Uterus (tissue), 4 donors: ENCODE measurements around the gene TCF4. TPM values are rescaled to one million over a fixed set of nuclear protein-coding genes. Genes with fewer than 3 reads are reported as not detected.

Experiments
- DNase-seq, 2 donors: peaks; one replicate each; pipeline ENCODE4 v3.0.0-alpha.2; 2019 to 2020
- H3K27ac ChIP-seq, 2 donors: fragments of 200-600 bp; sonication (generic); 1 replicate in 1 of 2; 2 replicates in 1 of 2; pipeline ENCODE4 v1.5.1; 2016 to 2018
- H3K27me3 ChIP-seq, 2 donors: fragments of 200-600 bp; sonication (generic); one replicate each; pipeline ENCODE4 v1.5.1; 2018 to 2019; ENCODE audit warnings: control low read depth in 1 of 2
- H3K36me3 ChIP-seq, 2 donors: fragments of 200-600 bp; sonication (generic); one replicate each; pipeline ENCODE4 v1.5.1; 2019; ENCODE audit warnings: control low read depth in 1 of 2
- H3K4me1 ChIP-seq, 2 donors: fragments of 200-600 bp; sonication (generic); one replicate each; pipeline ENCODE4 v1.5.1; 2018 to 2019; ENCODE audit warnings: control low read depth in 1 of 2
- H3K4me3 ChIP-seq, 2 donors: fragments of 200-600 bp; sonication (generic); 1 replicate in 1 of 2; 2 replicates in 1 of 2; pipeline ENCODE4 v1.5.1; 2018 to 2019; ENCODE audit warnings: mild to moderate bottlenecking in 1 of 2
- H3K9me3 ChIP-seq, 2 donors: fragments of 200-600 bp; sonication (generic); one replicate each; pipeline ENCODE4 v1.5.1; 2019; ENCODE audit warnings: control low read depth in 1 of 2
- POLR2A ChIP-seq, 2 donors: fragments of 450-650 bp; IDR thresholded peaks; one replicate each; pipeline ENCODE4 v1.6.1; 2016; ENCODE audit warnings: antibody characterized with exemption in 2 of 2, mild to moderate bottlenecking in 1 of 2, moderate library complexity in 1 of 2
- intact Hi-C: fragments of 100-400 bp; cut with DNase I; formaldehyde crosslinking; loops from one replicate; pipeline ENCODE4 v1.15.1; 2023; ENCODE audit warnings: low total_unique reads
- total RNA-seq, 4 donors: library from RNA; depleted of rRNA in 3 of 4; stranded (reverse); fragments of >200 nt in 3 of 4; gene quantifications; one replicate each; pipeline versions ENCODE4 v1.1.0 to v1.2.4, GENCODE V29; 2014 to 2023
- TF ChIP-seq, protein P1 (sequence below), 4 experiments: fragments of 200-600 bp in 2 of 4; fragments of 450-650 bp in 2 of 4; sonication (generic) in 2 of 4; IDR thresholded peaks; one replicate each; pipeline ENCODE4 v1.5.1; 2016 to 2019; ENCODE audit warnings: antibody characterized with exemption in 4 of 4, mild to moderate bottlenecking in 2 of 4, moderate library complexity in 1 of 4
- donor health status: DM: yes; HTN: yes; CAD: no.

TCF4 gene
- total RNA-seq, 4 donors from 2014 or later, result 123 to 514 (median 163) TPM

DNA sequence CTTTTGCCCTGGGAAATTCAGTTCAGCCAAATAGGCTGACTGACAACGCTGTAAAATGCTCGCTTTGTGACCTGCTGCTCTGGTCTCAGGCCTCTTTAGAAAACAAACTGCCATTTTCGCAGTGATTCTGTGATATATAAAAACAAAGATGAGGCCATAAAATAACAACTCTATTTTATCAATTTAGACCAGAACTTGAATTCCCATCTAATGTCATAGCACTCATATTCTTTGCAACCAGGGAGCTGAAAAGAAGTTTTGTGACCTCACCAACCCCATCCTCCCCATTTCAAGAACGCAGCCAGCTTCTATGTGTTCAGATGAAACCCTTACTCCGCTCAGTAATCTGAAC lies 40.3 kb downstream of the TCF4 start:
- no peak overlapping the region for H3K4me3 ChIP-seq
- intact Hi-C loops, result no loop called here
- no peaks in the 10 kb centered on the region for H3K4me1 ChIP-seq
- no peak for TF ChIP-seq POLR2A (IDR thresholded peaks at IDR 0.05)
- TF ChIP-seq, protein P1, sequence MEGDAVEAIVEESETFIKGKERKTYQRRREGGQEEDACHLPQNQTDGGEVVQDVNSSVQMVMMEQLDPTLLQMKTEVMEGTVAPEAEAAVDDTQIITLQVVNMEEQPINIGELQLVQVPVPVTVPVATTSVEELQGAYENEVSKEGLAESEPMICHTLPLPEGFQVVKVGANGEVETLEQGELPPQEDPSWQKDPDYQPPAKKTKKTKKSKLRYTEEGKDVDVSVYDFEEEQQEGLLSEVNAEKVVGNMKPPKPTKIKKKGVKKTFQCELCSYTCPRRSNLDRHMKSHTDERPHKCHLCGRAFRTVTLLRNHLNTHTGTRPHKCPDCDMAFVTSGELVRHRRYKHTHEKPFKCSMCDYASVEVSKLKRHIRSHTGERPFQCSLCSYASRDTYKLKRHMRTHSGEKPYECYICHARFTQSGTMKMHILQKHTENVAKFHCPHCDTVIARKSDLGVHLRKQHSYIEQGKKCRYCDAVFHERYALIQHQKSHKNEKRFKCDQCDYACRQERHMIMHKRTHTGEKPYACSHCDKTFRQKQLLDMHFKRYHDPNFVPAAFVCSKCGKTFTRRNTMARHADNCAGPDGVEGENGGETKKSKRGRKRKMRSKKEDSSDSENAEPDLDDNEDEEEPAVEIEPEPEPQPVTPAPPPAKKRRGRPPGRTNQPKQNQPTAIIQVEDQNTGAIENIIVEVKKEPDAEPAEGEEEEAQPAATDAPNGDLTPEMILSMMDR (IDR thresholded peaks at IDR 0.05), result no peak
- DNase-seq, result no peak
- peak overlapping the region; percentile 55 to 60 for H3K27ac ChIP-seq
- H3K9me3 ChIP-seq, result no peaks in the 10 kb centered on the region
- H3K36me3 ChIP-seq, result no peaks in the 10 kb centered on the region
- no peaks in the 10 kb centered on the region for H3K27me3 ChIP-seq

DNA sequence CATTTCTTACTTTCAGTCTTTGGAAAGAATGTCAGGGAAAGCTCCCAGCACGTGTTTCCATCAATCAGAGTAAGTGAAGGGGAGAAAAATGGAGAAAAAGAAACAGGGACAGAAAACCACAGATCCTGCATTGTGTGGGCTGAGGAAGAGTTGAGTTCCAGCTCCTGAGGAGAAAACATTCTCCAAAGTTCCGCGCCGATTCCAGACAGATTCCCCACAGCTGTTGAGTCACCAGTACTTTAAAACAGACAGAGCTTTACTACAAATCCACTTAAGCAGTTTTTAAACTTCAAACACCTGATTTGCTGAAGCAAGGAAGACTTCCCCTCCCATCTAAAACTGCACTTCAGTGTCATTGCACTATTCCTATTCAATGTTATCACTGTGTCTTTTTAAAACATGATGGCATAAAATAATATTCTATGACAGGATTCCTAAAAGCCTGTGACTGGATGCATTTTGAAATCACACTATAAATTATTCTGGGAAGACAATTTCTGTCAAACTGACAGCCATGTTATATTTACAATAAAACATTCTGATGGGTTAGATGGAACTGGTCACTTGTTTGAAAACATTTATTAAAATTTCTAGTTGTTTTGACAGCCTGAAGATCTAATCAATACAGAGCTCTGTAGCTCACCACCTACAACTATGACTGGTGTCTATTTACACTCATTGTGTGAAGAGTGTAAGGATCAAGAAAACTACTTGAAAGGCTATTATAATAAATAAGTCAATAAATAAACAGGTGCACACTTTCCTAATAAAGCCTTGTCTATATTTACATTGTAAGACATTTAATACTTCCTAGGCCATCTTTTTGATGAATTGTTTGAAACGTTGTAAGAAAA lies 40.9 kb downstream of the TCF4 start:
- intact Hi-C loops, result no loop called here
- peak overlapping the region; percentile 55 to 60 for H3K27ac ChIP-seq
- H3K27me3 ChIP-seq, result no peaks in the 10 kb centered on the region
- no peaks in the 10 kb centered on the region for H3K36me3 ChIP-seq
- DNase-seq, result peak; percentile 38 to 39
- no peaks in the 10 kb centered on the region for H3K4me1 ChIP-seq
- H3K4me3 ChIP-seq, result peak overlapping the region in 1 of 2 donors; percentile 5
- no peak for TF ChIP-seq POLR2A (IDR thresholded peaks at IDR 0.05)
- TF ChIP-seq, protein P1 (IDR thresholded peaks at IDR 0.05), result no peak
- no peaks in the 10 kb centered on the region for H3K9me3 ChIP-seq

DNA sequence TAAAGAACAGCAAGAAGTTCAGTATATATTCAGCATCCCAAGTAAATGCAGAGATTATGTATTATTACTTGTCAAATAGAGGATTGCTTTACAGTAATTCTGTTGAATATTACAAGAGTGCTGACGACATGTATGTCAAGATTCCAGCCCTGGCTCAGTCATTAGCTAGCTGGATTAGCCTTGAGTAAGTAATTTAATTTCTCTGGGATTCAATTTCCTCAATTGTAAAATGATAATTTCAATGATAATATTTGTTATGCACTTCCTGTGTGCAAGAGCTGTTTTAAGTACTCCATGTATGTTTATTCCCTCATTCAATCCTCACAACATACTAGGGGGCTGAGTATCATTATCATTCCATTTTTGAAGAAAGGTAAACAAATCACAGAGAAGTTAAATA lies 44.0 kb downstream of the TCF4 start:
- H3K4me3 ChIP-seq, result no peak overlapping the region

DNA sequence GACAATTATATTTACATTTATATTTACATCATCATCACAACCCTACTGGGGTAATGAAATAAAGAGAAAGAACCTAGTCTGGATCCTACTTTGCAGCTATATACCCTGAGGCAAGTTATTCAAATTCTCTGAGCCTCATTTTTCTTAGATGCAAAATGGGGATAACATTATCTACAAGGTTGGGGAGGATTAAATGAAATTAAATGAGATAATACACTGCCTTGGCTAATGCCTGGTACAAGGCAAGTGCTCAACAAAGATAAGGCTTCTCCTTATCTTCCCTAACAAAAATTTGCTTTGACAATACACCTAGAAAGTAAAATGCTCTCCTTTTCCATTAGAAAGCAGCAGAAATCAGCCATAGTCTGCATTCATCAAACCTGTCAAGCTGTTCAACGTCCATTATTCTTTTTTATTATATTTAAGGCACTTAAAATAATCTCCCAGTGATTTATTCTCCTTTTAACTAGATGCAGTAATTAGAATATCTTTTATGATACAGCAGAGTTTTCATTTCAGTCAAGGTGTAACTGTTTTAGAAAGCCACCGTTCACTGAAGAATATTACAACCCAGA lies 44.8 kb downstream of the TCF4 start:
- H3K27me3 ChIP-seq, result no peaks in the 10 kb centered on the region
- intact Hi-C loops, result no loop called here
- no peak overlapping the region for H3K4me3 ChIP-seq
- H3K4me1 ChIP-seq, result no peaks in the 10 kb centered on the region
- H3K9me3 ChIP-seq, result no peaks in the 10 kb centered on the region
- H3K27ac ChIP-seq, result peak overlapping the region in 1 of 2 donors; percentile 16
- H3K36me3 ChIP-seq, result no peaks in the 10 kb centered on the region
- TF ChIP-seq POLR2A (IDR thresholded peaks at IDR 0.05), result no peak
- TF ChIP-seq, protein P1 (IDR thresholded peaks at IDR 0.05), result no peak
- no peak for DNase-seq

More for the DNA sequence above, 44.0 kb downstream of the TCF4 start:
- no peaks in the 10 kb centered on the region for H3K9me3 ChIP-seq
- H3K36me3 ChIP-seq, result no peaks in the 10 kb centered on the region
- H3K4me1 ChIP-seq, result no peaks in the 10 kb centered on the region
- H3K27ac ChIP-seq, result no peak overlapping the region
- intact Hi-C loops, result no loop called here
- H3K27me3 ChIP-seq, result no peaks in the 10 kb centered on the region
- TF ChIP-seq POLR2A (IDR thresholded peaks at IDR 0.05), result no peak
- TF ChIP-seq, protein P1 (IDR thresholded peaks at IDR 0.05), result no peak
- no peak for DNase-seq

DNA sequence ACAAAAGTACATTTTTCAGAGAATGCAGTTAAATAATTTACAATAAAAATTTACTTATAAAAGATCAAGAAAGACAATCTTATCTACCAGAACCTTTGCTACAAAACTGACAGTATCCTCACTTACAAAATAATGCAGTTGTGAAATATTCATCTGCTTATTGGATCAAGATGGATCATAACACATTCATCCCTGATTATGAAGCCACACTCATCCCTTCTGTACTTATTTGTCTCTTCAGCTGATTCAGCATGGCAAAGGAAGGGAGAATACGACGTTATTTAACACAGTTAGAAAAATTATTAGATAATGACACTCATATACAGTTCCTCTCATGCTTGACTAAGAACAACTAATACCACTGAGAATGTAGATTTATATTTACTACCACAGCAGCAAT lies 46.4 kb downstream of the TCF4 start:
- no peak for TF ChIP-seq POLR2A (IDR thresholded peaks at IDR 0.05)

More for the DNA sequence above, 46.4 kb downstream of the TCF4 start:
- Histone ChIP-seq H3K9me3 (no peaks in the 10 kb centered on the region), H3K27me3 (no peaks in the 10 kb centered on the region), H3K4me1 (no peaks in the 10 kb centered on the region), H3K4me3 (no peak overlapping the region), H3K36me3 (no peaks in the 10 kb centered on the region), H3K27ac (no peak overlapping the region)
- intact Hi-C loops, result no loop called here
- DNase-seq, result no peak
